Pulmonary artery endothelial cell (primary cell): ENCODE data around the gene ZNF232. TPM values are rescaled to one million over a fixed set of nuclear protein-coding genes. Genes with fewer than 3 reads are reported as not detected.
A peak's percentile ranks its signal among the peaks of the same experiment; 100 is the strongest.
"Not testable (repeated sequence)": the region's sequence is repeated elsewhere in the genome, so short reads cannot be mapped to it uniquely, and the experiment has no call there.

Experiments
- DNase-seq: peaks from one replicate; pipeline ENCODE4 v3.0.0-alpha.2; 2011; ENCODE audit warnings: low read depth, low spot score
- total RNA-seq: library from RNA; depleted of rRNA; stranded (reverse); fragments of >200 nt; gene quantifications from 2 replicates; pipeline ENCODE4 v1.2.3, GENCODE V29; 2014

The ZNF232 gene
- 6.3 and 7.6 TPM in 2 replicates for total RNA-seq

GRCh38 chr17:5111402-5112204 lies at the start of gene ZNF232:
Gene ZNF232 (minus strand): TSS chr17:5111878. CDS start chr17:5111822, 56 bp downstream.
- peak; percentile 64 for DNase-seq

- not testable (repeated sequence) for DNase-seq
These were observed 49.0 kb upstream of the ZNF232 start for GRCh38 chr17:5160702-5161101.

- DNase-seq, result not testable (repeated sequence)
These were observed 34.4 kb upstream of the ZNF232 start for GRCh38 chr17:5146122-5146521.

GRCh38 chr17:5142877-5143276 lies 31.2 kb upstream of the ZNF232 start:
- DNase-seq, result not testable (repeated sequence)

GRCh38 chr17:5139458-5139732 lies 27.7 kb upstream of the ZNF232 start:
- DNase-seq, result no peak

GRCh38 chr17:5138616-5139457 lies 27.2 kb upstream of the ZNF232 start:
- no peak for DNase-seq

GRCh38 chr17:5138198-5138544 lies 26.5 kb upstream of the ZNF232 start:
- not testable (repeated sequence) for DNase-seq

GRCh38 chr17:5137511-5138197 lies 26.0 kb upstream of the ZNF232 start:
- DNase-seq, result not testable (repeated sequence)

- not testable (repeated sequence) for DNase-seq
These were observed 25.1 kb upstream of the ZNF232 start for GRCh38 chr17:5136580-5137412.

GRCh38 chr17:5135726-5136579 lies 24.3 kb upstream of the ZNF232 start:
- no peak for DNase-seq

GRCh38 chr17:5135131-5135712 lies 23.5 kb upstream of the ZNF232 start:
- not testable (repeated sequence) for DNase-seq

- DNase-seq, result not testable (repeated sequence)
These were observed 22.9 kb upstream of the ZNF232 start for GRCh38 chr17:5134571-5134970.

- not testable (repeated sequence) for DNase-seq
These were observed 22.3 kb upstream of the ZNF232 start for GRCh38 chr17:5133961-5134360.

GRCh38 chr17:5133311-5133710 lies 21.6 kb upstream of the ZNF232 start:
- no peak for DNase-seq

GRCh38 chr17:5132503-5133225 lies 21.0 kb upstream of the ZNF232 start:
- not testable (repeated sequence) for DNase-seq

- DNase-seq, result not testable (repeated sequence)
These were observed 20.3 kb upstream of the ZNF232 start for GRCh38 chr17:5131799-5132502.

- no peak for DNase-seq
These were observed 19.6 kb upstream of the ZNF232 start for GRCh38 chr17:5131146-5131715.

GRCh38 chr17:5130687-5131086 lies 19.0 kb upstream of the ZNF232 start:
- DNase-seq, result not testable (repeated sequence)
